Peyer's patch (tissue), 4 donors: ENCODE results near the gene KCNIP3. TPM values are rescaled to one million over a fixed set of nuclear protein-coding genes. Genes with fewer than 3 reads are reported as not detected.

Source experiments
- DNase-seq, 3 donors: peaks; one replicate each; pipeline ENCODE4 v3.0.0-alpha.2; 2017 to 2019
- H3K27ac ChIP-seq, 4 donors: fragments of 200-600 bp; sonication (generic); one replicate each; pipeline ENCODE4 v1.5.1; 2016 to 2019
- H3K27me3 ChIP-seq, 2 donors: fragments of 200-600 bp; sonication (generic); one replicate each; pipeline ENCODE4 v1.5.1; 2019
- H3K36me3 ChIP-seq, 3 donors: fragments of 200-600 bp; sonication (generic); one replicate each; pipeline ENCODE4 v1.5.1; 2016 to 2019
- H3K4me1 ChIP-seq, 4 donors: fragments of 200-600 bp; sonication (generic); one replicate each; pipeline ENCODE4 v1.5.1; 2016 to 2019
- H3K4me3 ChIP-seq, 4 donors: fragments of 200-600 bp; sonication (generic); 1 replicate in 3 of 4; 2 replicates in 1 of 4; pipeline ENCODE4 v1.5.1; 2016 to 2019; ENCODE audit warnings: mild to moderate bottlenecking in 1 of 4
- H3K9me3 ChIP-seq, 4 donors: fragments of 200-600 bp; sonication (generic); one replicate each; pipeline ENCODE4 v1.5.1; 2016 to 2019; ENCODE audit warnings: mild to moderate bottlenecking in 1 of 4
- CTCF ChIP-seq, 6 experiments: fragments of 450-650 bp in 4 of 6; fragments of 200-600 bp in 2 of 6; sonication (generic) in 1 of 6; IDR thresholded peaks; one replicate each; pipeline ENCODE4 v1.5.1; 2017 to 2019; ENCODE audit warnings: antibody characterized with exemption in 6 of 6, mild to moderate bottlenecking in 3 of 6, moderate library complexity in 1 of 6
- POLR2A ChIP-seq, 2 donors: fragments of 450-650 bp; IDR thresholded peaks; one replicate each; pipeline ENCODE4 v1.5.1; 2017; ENCODE audit warnings: antibody characterized with exemption in 2 of 2, mild to moderate bottlenecking in 2 of 2, moderate library complexity in 2 of 2
- total RNA-seq, 4 donors: library from RNA; depleted of rRNA; stranded (reverse); fragments of >200 nt; gene quantifications; one replicate each; pipeline ENCODE4 v1.1.0, GENCODE V29; 2016

KCNIP3 gene
- total RNA-seq, 4 donors from 2014 or later = 4.9 to 11.4 (median 7.2) TPM

- TF ChIP-seq CTCF (IDR thresholded peaks at IDR 0.05) = no peak
- no peak for TF ChIP-seq POLR2A (IDR thresholded peaks at IDR 0.05)
- no peak for DNase-seq
- H3K27ac ChIP-seq = no peak overlapping the region
- no peaks in the 10 kb centered on the region for H3K27me3 ChIP-seq
- no peaks in the 10 kb centered on the region for H3K9me3 ChIP-seq
- no peaks in the 10 kb centered on the region for H3K4me1 ChIP-seq
- H3K4me3 ChIP-seq = no peak overlapping the region
- H3K36me3 ChIP-seq = no peaks in the 10 kb centered on the region
Observed at GRCh38 chr2:95320344-95320712, 23.2 kb downstream of the KCNIP3 start.

DNA sequence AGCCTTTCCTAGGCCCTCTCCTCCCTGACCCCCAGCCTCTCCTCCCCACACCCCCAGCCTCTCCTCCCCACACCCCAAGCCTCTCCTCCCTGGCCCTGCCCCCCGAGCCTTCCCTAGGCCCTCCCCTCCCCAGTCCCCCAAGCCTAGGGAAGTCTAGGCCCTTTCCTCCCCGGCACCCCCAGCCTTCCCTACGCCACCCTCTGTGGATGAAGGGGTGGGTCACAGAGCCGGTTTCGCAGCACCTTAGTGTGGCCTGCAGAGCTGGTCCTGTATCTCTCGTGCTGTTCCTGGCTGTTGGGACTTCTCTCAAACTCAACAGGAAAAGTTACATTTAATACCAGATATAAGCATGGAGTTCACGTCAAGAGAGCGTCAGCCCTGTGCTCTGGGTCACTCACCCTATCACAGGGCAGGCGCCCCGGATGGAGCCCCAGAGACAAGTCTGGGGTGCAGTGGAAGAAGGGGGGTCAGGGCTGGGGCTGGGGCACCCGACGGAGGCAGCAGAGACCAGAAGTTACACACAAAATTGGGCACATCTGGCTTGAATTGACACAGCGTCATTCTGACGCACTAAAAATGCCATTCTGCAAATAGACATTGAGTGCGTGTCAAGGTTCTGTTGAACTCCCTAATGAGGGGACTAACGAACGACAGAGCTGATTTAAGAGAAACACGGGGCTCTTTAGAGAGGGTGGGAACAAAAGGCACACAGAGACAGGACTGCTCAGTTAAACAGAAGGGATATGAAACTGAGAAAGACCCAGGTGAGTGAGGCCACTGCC, 24.0 kb downstream of the KCNIP3 start:
- H3K36me3 ChIP-seq = no peaks in the 10 kb centered on the region
- H3K4me1 ChIP-seq = no peaks in the 10 kb centered on the region
- no peak for DNase-seq
- H3K27me3 ChIP-seq = no peaks in the 10 kb centered on the region
- H3K27ac ChIP-seq = no peak overlapping the region
- H3K4me3 ChIP-seq = no peak overlapping the region
- H3K9me3 ChIP-seq = no peaks in the 10 kb centered on the region
- TF ChIP-seq CTCF (IDR thresholded peaks at IDR 0.05) (no peak), POLR2A (IDR thresholded peaks at IDR 0.05) (no peak)

- Histone ChIP-seq H3K27me3 (no peaks in the 10 kb centered on the region), H3K9me3 (no peaks in the 10 kb centered on the region), H3K27ac (no peak overlapping the region), H3K4me1 (no peaks in the 10 kb centered on the region), H3K36me3 (no peaks in the 10 kb centered on the region), H3K4me3 (no peak overlapping the region)
- peak in 1 of 3 donors; percentile 57 for DNase-seq
- TF ChIP-seq CTCF (IDR thresholded peaks at IDR 0.05) = peak in 4 of 6 experiments; percentile 30 to 59 (median 52)
- TF ChIP-seq POLR2A (IDR thresholded peaks at IDR 0.05) = no peak
Observed at GRCh38 chr2:95323347-95324155, 26.4 kb downstream of the KCNIP3 start.

DNA sequence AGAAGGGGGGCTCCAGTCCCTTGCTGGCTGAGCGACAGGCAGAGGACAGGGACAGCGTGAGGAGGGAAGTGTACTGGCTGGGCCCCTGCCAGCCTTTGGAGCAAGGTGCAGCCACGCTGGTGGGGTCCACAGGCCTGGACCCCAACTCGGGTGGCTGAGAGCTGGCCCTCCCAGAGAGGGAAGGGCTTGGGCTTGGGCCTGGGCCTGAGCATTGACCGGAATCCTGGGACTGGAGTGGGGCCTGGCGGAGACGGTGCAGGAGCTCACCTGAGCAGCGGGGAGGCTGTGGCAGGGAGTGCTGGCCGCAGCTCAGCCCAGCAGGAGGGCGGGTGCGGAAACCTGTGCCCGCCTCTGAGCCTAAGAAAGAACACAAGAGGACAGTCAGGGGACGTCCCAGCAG, 27.9 kb downstream of the KCNIP3 start:
- no peaks in the 10 kb centered on the region for H3K27me3 ChIP-seq
- no peaks in the 10 kb centered on the region for H3K4me1 ChIP-seq
- no peaks in the 10 kb centered on the region for H3K9me3 ChIP-seq
- no peak for DNase-seq
- H3K27ac ChIP-seq = no peak overlapping the region
- no peak overlapping the region for H3K4me3 ChIP-seq
- TF ChIP-seq POLR2A (IDR thresholded peaks at IDR 0.05) (no peak), CTCF (IDR thresholded peaks at IDR 0.05) (no peak)
- H3K36me3 ChIP-seq = no peaks in the 10 kb centered on the region

- DNase-seq = no peak
- Histone ChIP-seq H3K4me3 (no peak overlapping the region), H3K36me3 (no peaks in the 10 kb centered on the region), H3K27me3 (no peaks in the 10 kb centered on the region), H3K9me3 (no peaks in the 10 kb centered on the region), H3K4me1 (no peaks in the 10 kb centered on the region), H3K27ac (no peak overlapping the region)
- TF ChIP-seq POLR2A (IDR thresholded peaks at IDR 0.05) (no peak), CTCF (IDR thresholded peaks at IDR 0.05) (no peak)
Observed at GRCh38 chr2:95325590-95326432, 28.7 kb downstream of the KCNIP3 start.
